NCI-H1436 treated with DMSO at 0.1 percent for 48 hours (cell line): ENCODE measurements around the gene GRID1.
A peak's percentile ranks its signal among the peaks of the same experiment; 100 is the strongest.

Source experiments
- DNase-seq: peaks from one replicate; lab custom pipeline; 2025; lab: John Stamatoyannopoulos, UW

Gene GRID1

DNA sequence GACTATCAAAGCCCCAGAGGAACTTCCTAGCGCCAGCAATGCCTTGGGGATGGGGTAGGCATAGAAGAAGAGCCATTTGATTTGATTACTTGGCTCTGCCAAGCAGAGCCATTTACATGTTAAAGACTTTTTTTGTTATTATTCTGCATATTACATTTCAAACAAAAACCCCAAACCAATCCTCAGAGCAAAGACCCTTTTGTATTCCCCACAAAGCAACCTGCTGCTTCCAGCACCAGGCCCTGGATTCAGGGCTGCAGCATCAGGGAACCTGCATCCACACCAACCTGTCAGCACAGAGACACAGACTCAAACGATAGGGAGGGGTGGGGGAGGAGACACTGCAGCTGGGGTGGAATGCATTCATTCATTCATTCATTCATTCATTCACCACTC lies 73.2 kb downstream of the GRID1 start:
- no peak for DNase-seq

DNA sequence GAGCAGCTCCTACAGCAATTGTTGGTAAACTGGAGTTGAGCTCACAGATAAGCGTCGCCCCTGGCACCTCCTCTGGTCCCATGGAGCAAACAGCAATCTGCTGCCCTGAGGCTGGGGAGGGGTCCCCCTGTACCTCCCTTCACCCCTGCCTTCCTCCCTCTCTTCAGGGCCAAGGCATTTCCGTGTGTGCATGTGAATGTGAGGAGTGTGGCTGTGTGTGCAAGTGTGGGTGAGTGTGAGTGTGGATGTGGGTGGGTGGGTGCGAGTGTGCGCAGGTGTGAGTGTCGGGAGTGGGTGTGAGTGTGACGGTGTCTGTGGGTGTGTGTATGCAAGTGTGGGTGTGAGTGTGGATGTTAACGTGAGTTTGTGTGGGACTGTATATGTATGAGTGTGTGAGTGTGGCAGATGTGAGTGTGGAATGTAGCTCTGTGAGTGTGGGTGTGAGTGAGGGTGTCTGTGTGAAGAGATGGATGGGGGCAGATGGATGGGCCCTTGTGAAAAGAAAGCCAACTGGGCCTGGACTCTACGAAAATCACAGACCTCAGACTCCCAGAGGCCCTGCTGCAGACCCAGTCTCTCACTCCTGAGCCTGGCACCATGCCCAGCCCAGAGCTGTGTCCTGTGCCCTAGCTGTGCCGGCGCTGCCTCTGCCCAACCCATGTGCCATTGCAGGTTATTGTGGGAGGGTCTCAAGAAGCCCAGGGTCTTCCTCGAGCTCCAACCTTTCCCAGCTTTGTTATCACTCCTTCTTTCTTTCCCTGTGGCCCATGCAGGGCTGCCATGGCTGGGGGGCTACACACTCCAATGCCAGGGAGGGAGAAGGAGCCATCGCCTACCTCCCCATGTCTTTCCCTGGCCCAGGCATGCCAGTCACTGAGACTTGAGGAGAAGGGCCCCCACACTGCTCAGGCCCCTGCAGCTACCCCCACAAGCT lies 73.9 kb downstream of the GRID1 start:
- peak; percentile 33 for DNase-seq

DNA sequence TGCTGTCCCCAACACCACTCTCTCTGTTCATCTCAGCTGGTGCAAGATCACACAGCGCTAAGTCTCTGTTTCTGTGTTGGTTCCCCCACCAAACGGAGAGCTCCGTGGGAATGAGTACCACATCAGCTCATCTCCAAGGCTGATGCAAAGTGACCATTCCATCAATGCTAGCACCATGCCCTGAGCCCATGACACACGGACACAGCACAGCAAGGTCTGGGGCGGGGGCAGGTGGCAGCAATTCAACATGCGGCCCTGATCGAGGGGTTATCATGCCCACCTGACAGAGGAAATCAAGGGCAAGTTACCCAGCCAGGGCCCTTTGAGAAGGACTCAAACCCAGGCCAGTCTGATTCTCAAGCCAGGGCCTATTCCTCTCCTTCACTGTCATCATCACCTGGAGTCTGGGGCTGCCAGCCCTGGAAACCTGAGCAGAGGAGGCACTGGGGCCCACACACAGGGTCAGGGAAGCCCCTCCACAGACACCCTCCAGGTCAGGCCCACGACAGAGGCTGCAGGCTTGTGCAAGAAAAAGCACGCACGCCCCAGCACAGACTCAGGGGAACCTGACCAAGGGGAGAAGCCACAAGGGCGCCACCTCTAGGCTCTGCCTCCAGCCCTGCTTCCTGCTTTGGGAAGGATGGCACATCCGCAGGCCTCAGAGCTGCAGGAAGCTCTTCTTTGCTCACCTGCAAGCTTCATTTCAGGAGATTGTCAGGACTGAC lies 74.8 kb downstream of the GRID1 start:
- DNase-seq, result no peak

DNA sequence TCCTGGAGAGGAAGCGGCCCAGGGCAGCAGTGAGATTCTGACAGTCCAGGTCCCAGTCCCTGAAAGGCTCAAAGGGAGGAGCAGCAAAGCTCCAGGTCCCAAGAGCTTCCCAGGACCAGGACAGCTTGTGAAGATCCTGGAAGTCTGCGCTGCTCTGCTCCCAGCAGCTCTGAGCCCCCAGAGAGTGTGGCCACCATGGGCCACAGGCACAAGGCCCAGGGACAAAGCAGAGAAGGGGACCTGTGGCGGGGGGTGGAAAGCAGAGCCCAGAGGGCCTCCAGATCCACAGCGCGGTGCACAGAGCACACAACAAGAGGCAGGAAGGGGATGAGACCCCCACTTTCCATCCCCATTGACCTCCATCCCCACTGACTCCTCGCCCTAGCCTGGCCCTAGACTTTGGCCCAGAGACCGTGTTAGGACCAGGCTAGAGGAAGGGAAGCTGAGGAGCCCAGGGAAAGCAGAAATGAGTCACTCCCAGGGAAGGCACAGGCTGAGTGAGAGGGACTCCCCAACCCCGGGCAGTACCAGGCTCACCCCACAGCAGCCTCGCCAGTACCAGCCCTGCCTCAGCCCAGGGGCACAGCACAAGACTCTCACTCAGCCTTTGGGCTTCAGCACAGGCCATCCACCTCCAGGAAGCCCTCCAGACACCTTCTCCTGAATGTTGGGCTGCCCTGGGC lies 75.5 kb downstream of the GRID1 start:
- DNase-seq, result no peak

DNA sequence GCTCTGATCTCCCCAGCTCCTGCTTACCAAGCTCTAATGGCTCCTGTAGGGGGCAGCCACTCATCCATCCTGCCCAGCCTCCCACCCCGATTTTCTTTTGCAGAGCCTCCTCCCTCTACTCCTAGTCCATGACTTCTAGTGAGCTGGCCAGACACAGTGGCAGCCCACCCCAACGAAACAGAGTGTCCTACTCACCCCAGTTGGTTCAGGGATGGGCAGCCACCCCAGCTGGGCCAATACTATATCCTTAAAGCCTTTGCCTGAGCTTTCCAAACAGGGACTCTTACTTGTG lies 77.1 kb downstream of the GRID1 start:
- no peak for DNase-seq

DNA sequence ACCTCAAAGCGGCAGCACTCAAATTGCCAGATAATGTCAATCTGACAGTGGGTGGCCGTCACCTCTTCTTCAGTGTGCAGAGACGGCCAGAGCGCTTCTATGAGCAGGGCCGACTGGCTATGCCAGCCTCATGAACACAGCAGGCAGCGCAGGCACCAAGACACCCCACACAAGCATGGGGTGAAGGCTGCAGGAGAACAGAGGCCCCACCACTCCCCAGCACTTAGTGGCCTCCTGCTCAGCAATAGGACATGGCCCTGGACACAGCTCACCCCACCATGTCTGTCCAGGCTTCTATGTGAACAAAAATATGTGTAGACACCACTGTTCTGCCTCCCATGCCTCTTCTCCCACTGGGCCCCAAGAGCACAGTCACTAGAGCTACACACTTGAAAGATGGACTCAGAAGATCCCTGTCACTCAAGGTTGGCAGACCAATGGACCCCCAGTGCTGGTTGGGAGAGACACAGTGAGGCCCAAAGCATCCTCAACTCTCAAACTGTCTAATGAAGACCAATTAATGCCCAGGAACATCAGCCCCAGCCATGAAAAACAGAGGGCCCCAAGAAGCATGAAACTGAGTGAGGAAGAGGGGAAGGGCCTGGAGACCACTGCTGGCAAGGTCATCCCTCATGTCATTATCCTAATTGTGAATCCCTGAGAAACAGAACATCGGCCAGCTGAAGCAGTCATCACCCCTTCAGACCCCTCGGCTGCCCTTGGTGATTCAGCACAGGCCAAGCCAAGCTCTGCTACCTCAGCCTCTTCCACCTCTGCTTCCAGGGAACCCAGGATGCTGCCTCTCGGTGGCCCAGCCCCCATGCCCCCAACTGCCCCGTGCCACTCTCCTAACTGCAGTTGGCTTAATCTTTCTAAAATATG lies 77.7 kb downstream of the GRID1 start:
- DNase-seq, result no peak

DNA sequence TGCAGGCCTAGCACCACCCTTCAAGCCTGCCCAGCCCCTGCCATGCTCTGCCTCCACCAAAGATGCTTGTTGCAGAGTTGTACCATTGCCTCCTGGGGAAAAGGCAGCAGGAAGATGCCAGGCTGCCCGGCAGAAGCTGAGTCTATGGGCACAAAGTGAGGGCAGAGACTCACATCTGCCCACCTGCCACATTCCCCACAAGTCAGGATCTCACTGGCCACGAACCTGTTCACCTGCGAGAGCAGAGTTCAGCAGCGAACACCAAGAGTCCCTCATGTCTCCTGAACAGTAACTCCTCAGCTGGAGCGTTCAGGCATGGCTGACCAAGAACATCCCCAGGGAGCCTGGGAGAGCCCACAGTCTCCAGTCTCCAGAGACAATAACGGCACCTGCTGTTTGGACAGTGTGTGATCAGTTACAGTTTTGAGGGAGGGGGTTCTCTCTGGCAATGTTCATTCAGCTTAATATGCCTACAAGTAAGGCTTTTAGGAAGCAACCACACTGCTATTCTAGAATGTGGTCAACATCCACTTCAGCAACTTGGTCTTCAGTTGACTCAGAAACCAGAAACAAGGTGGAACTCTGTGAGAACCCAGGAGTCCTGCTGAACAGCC lies 78.5 kb downstream of the GRID1 start:
- peak; percentile 46 for DNase-seq

DNA sequence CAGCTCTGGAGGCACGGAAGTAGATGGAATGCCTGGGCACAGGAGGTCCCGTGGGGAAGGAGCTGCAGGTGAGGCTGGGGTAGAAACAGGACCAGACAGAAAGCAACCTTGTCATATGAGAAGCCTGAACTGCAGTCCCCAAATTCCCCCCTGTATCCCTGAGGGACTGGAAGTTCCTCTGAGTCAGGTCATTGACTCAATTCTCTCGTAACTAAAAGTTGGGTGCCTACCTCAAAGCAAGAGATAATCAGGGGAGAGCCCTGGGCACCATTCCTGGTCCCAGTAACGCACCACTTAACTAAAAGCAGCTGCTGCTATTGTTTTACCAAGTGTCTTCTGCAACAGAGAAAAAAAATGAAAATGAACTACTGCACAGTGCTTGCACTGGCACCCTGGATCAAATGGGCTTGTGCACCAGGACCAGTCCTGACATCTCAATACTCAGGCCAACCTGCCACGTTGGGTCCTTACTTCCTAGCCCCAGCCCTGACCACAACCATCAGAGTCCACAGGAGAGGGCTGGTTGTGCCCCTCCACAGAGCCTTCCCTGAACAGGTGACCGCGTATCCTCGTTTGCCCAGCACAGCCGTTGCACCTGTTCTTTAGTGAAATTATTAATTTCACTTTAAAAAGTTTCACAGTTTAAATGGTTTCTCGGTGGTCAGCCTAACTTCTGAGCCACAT lies 79.3 kb downstream of the GRID1 start:
- DNase-seq, result no peak

DNA sequence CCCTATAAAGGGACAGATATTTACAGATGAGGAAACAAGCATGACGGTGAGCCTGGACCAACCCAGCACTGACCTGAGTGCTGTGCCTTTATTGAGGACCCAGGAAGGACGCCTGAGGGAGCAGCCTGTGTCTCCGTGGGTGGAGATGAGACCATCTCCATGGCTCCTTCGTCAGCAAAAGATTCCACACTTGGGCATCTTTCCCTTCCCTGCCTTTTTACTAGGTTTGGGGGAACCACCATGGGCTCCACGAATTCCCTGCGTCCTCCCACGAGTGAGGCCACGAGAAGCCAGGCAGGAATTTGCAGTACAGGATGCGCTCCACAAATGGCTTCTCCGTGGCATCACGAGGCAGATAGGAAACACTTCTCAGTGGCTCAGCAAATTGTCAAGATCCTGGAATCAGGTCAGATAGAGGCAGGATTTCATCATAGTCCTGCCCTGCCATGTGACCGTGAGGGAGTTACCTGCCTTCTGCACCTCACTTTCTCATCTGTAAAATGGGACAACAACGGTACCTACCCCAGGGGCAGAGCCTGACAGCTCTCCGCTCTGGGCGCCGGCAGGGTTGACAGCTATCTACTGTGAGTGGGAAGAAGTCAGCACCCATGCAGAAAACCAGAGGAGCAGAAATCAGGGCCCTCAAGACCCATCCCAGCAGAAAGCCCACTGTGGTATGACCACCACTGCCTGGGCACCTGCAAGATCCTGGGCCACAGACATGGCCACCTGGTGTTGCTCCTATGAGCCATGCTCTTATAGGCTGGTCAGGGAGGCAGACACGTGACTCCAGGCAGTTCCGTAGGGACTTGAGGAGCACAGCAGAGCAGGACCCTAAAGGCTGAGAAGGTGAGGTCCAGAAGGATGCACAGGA lies 80.1 kb downstream of the GRID1 start:
- DNase-seq, result no peak

DNA sequence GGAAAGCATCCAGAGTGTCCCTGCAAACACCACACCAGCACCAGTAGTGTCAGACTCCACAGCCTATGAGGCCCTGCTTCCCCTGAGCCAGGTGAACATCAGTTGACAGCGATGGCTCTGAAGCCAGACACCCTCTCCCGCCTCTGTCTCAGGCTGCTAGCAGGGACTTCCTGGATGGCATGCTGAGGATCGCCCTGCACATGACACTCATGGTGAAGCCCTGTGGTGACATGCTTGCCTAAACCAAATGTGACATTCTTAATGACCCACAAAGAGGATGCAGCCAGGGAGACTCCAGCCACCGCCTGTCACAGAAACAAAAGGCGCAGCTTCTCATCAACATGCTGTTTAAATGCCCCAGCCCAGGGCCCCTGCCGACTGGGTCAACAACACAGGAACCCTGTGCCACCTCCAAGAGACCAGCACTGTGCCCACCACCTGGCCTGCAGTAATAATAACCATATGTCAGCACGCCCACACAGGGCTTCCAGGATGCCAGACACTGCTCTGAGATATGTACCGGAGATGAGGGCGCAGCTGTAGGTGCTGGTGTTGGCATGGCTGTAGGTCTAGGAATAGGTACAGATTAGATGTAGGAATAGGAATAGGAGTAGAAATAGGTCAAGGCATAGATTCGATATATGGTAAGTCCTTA lies 81.3 kb downstream of the GRID1 start:
- DNase-seq, result no peak

DNA sequence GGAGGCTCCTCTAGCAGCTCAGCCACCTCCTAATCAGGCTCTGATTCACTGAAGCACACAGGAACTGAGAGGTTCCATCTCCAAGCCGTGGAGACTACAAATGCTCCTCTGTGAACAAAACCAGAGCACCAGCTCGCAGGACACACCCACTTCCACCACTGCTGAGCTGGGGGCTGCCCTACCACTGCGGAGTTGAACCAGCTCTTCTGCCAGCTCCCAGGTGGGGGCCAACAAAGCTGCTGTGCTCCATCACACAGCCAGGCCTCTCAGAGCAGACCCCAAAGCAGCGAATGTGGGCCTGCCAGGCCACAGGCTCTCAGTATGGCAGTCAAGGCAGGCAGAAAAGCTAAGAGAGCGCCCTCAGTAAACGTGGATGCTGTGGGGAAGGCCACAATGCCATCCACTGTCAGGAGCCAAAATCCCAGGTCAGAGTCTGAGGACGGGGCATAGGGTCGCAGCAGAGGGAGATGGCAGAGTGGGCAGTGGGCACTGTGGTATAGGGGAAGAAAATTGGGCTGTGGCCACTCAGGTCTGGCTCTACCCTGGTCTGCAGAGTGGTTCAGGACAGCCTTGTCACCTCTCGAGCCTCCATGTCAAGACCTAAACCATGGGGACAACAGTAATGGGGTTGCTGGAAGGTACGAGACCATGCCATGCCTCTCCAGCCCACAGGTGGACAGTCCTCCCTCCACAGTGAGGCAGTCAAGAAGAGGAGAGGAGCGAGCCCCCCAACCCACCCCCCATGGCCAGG lies 82.1 kb downstream of the GRID1 start:
- no peak for DNase-seq

DNA sequence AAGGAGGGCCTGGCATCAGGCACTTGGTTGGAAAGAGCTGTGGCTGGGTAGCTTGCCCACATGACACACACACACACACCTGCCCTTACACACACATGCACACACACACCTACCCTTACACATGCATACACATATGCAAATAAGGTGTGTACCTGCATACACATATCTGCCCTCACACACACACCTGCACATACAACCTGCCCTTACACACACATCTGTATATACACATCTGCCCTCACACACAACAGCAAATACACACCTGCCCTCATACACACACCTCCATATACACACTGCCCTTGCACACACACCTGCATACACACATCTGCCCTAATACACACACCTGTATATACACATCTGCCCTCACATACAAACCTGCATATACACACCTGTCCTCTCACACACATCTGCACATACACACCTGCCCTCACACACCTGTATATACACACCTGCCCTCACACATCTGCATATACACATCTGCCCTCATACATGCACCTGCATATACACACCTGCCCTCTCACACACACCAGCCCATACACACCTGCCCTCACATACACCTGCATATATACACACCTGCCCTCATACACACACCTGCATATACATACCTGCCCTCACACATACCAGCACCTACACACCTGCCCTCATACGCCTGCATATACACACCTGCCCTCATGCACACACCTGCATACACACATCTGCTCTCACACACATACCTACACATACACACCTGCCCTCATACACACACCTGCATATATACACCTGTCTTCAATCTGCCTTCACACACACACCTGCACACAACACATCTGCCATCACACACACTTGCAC lies 82.9 kb downstream of the GRID1 start:
- no peak for DNase-seq

DNA sequence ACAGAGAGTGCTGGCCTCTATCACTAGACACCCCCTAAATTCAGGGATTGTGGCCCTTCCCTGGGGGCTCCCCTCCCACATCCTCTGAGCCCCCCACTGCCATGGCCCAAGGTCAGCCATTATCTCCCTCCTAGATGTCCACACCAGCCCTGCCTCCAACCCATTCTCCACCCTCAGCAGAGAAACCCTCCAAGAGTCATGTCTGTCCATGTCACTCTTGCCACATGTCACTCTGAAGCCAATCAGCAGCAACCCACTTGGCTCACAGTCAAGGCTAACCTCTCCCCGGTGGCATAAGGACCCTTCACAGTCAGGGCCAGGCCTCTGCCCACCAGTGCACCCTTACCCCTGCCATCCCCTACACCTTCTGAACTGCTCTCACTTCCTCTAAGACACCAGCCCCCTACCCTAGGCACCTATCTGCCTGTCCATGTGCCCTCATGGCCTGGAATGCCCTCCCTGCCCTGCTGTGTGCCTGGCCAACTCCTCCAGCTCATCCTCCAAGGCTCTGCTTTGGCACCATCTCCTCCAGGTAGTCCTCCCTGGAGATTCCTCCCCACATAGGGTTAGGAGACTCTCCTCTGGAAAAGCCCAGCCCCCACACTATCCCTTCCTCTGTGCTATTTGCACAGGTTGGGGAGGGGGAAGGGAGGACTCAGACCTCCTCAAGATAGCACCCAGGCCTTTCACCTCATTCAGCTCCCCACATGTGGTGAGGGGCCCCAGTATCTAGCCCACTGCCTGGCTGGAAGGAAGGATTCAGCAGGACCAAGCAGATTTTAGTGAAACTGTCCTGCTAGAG lies 83.7 kb downstream of the GRID1 start:
- no peak for DNase-seq

DNA sequence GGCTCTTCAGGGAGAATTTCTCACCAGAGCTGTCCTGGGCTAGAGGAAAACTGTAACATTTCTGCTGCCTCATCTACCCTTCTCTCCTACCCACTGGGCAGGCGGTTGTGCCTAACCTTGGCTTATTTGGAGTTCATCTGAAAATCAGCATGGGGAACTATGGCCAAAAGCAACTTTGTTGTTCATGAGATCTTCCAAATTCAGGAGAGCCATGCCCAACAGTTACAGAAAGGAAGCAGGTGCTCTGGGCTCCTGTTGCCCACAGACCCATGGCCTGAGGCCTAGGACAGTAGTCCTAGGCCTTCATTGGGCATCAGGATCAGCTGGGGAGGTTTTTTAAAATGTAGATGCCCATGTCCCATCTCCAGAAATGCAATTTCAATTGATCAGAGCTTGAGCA lies 85.2 kb downstream of the GRID1 start:
- DNase-seq, result no peak

DNA sequence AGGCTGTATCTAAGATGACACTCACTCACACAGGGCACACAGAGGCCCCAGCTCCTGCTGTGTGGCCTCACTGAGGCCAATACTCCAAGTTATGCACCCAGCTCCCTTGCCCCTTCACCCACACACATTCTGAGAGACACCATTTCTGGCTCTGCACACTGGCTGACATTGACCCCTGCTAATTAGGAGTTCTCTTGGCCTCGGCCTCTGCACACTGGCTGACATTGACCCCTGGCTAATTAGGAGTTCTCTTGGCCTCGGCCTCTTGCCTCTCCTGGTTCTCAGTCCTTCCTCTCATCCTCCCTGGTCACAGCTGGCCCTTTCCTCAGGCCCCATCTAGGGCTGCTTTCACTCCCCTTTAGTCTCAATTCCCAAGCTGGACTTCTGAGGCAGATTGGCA lies 97.3 kb downstream of the GRID1 start:
- DNase-seq, result no peak

DNA sequence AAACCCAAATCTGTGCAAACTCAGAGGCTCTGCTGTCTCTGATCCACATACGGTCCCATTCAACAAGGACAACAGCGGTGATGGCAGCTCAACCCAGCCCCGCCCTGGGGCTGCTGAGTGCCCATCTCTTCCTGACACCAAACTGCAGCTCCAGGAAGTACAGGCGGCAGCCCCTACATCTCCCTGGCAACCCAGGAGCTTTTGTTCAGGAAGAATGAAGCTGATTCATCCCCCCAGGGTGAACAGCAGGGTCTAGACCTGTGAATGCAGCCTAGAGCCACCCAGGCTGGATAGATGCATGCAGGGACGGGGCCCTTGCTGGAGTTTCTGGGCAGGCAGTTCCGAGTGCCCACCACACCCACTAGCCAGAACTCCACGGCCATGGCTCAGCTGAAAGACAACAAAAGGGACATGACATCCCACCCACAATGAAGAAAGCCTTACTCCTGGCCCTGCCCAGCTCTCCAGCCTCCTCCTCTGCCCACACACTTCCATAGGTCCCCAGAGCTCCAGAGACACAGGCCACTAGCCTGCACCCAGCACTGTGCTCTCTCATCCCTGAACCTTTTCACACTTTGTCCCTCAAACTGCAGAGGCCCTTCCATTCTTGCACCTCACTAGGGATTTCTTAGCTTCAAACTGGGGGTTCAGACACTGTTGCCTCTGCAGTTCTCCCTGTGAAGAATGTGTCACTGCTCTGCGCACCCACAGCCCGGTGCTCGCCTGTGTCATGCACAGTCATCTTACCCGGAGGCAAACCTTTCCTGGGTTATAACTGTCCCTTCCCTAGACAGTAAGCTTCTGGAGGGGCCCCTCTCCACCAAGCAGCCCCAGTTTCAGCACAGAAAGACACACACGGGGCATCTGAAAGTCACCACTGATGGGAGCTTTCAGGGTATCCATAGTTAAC lies 99.1 kb downstream of the GRID1 start:
- DNase-seq, result no peak
